Esophagus muscularis mucosa (tissue), 4 donors: ENCODE results near the gene LDHD. TPM values are rescaled to one million over a fixed set of nuclear protein-coding genes. Genes with fewer than 3 reads are reported as not detected.

Experiments
- DNase-seq: peaks from one replicate; pipeline ENCODE4 v3.0.0-alpha.2; 2017; ENCODE audit errors: extremely low spot score
- H3K27ac ChIP-seq, 4 donors: fragments of 200-600 bp; sonication (generic); replicated peaks in 1 of 4; 1 replicate in 3 of 4; 2 replicates in 1 of 4; pipeline ENCODE4 v1.5.1; 2016 to 2019; ENCODE audit warnings: mild to moderate bottlenecking in 1 of 4
- H3K27me3 ChIP-seq, 4 donors: fragments of 200-600 bp; sonication (generic); one replicate each; pipeline versions ENCODE4 v1.5.1 to v1.6.0; 2016 to 2019
- H3K36me3 ChIP-seq, 4 donors: fragments of 200-600 bp; sonication (generic); one replicate each; pipeline ENCODE4 v1.5.1; 2016 to 2019
- H3K4me1 ChIP-seq, 4 donors: fragments of 200-600 bp; sonication (generic); one replicate each; pipeline ENCODE4 v1.5.1; 2016 to 2019
- H3K4me3 ChIP-seq, 4 donors: fragments of 200-600 bp; sonication (generic); 1 replicate in 2 of 4; 2 replicates in 2 of 4; pipeline ENCODE4 v1.5.1; 2016 to 2019; ENCODE audit warnings: mild to moderate bottlenecking in 4 of 4, moderate library complexity in 1 of 4
- H3K9me3 ChIP-seq, 4 donors: fragments of 200-600 bp; sonication (generic); 1 replicate in 3 of 4; 2 replicates in 1 of 4; pipeline ENCODE4 v1.5.1; 2016 to 2019
- CTCF ChIP-seq, 3 experiments: fragments of 200-600 bp in 2 of 3; fragments of 450-650 bp in 1 of 3; sonication (generic) in 2 of 3; IDR thresholded peaks; one replicate each; pipeline ENCODE4 v1.5.1; 2017 to 2019; ENCODE audit warnings: antibody characterized with exemption in 3 of 3, mild to moderate bottlenecking in 2 of 3, moderate library complexity in 1 of 3
- EP300 ChIP-seq: sonication (generic); formaldehyde crosslinking; IDR thresholded peaks from one replicate; pipeline ENCODE4 v1.6.1; 2017; ENCODE audit warnings: antibody characterized with exemption
- POLR2A ChIP-seq: fragments of 450-650 bp; IDR thresholded peaks from one replicate; pipeline ENCODE4 v1.6.1; 2017; ENCODE audit warnings: antibody characterized with exemption, moderate library complexity, mild to moderate bottlenecking, low read depth
- POLR2AphosphoS5 ChIP-seq, 2 donors: sonication (generic); formaldehyde crosslinking; IDR thresholded peaks; one replicate each; pipeline ENCODE4 v1.6.1; 2017; ENCODE audit warnings: antibody characterized with exemption in 2 of 2
- whole genome bisulfite sequencing: methylation state at CpG from one replicate; pipeline ENCODE4 v1.1.5; 2018; 5-methylcytosine and 5-hydroxymethylcytosine counted together
- intact Hi-C: fragments of 100-400 bp; cut with DNase I; formaldehyde crosslinking; loops from one replicate; pipeline ENCODE4 v1.15.1; 2023
- total RNA-seq, 4 donors: library from RNA; depleted of rRNA; stranded (reverse); fragments of >200 nt; gene quantifications; one replicate each; pipeline versions ENCODE4 v1.1.0 to v1.2.1, GENCODE V29; 2016

Gene LDHD
- total RNA-seq, 4 donors from 2014 or later = 6.7 to 13.2 (median 8.7) TPM

- WGBS = 96% methylated on average over 9 of the region's 9 CpGs
- H3K4me3 ChIP-seq = no peak overlapping the region
- no peak overlapping the region for H3K27ac ChIP-seq
- intact Hi-C loops = no loop called here
- H3K9me3 ChIP-seq = no peaks in the 10 kb centered on the region
- DNase-seq = no peak
- TF ChIP-seq POLR2A (no peak), POLR2AphosphoS5 (IDR thresholded peaks at IDR 0.05) (no peak), EP300 (no peak), CTCF (IDR thresholded peaks at IDR 0.05) (no peak)
- H3K4me1 ChIP-seq = peaks cover 61 to 66% (median 62%) of the 10 kb centered on the region in 4 donors
- H3K27me3 ChIP-seq = no peaks in the 10 kb centered on the region
- H3K36me3 ChIP-seq = peaks cover 0 to 6% (median 4%) of the 10 kb centered on the region in 4 donors
These were observed 14.0 kb downstream of the LDHD start for GRCh38 chr16:75102595-75102994.

- no peak for DNase-seq
- 95% methylated on average over 3 of the region's 3 CpGs for WGBS
- TF ChIP-seq CTCF (IDR thresholded peaks at IDR 0.05) (no peak), POLR2A (no peak), POLR2AphosphoS5 (IDR thresholded peaks at IDR 0.05) (no peak), EP300 (no peak)
- Histone ChIP-seq H3K9me3 (no peaks in the 10 kb centered on the region), H3K27me3 (no peaks in the 10 kb centered on the region), H3K4me1 (peaks cover 53 to 66% (median 62%) of the 10 kb centered on the region in 4 donors), H3K27ac (no peak overlapping the region), H3K36me3 (peaks cover 0 to 6% (median 4%) of the 10 kb centered on the region in 4 donors), H3K4me3 (no peak overlapping the region)
- intact Hi-C loops = no loop called here
These were observed 14.9 kb downstream of the LDHD start for GRCh38 chr16:75101635-75102034.

- Histone ChIP-seq H3K4me1 (peaks cover 42 to 61% (median 57%) of the 10 kb centered on the region in 4 donors), H3K9me3 (no peaks in the 10 kb centered on the region), H3K36me3 (peaks cover 0 to 12% (median 5%) of the 10 kb centered on the region in 4 donors), H3K4me3 (no peak overlapping the region), H3K27ac (no peak overlapping the region), H3K27me3 (no peaks in the 10 kb centered on the region)
- 83% methylated on average over 3 of the region's 3 CpGs for WGBS
- no peak for DNase-seq
- intact Hi-C loops = no loop called here
- no peak for TF ChIP-seq POLR2A
- TF ChIP-seq CTCF (IDR thresholded peaks at IDR 0.05) = no peak
- no peak for TF ChIP-seq POLR2AphosphoS5 (IDR thresholded peaks at IDR 0.05)
- no peak for TF ChIP-seq EP300
These were observed 16.0 kb downstream of the LDHD start for GRCh38 chr16:75100603-75100990.

GRCh38 chr16:75099738-75100602, 16.6 kb downstream of the LDHD start:
- H3K4me1 ChIP-seq = peaks cover 36 to 55% (median 51%) of the 10 kb centered on the region in 4 donors
- H3K27ac ChIP-seq = peak overlapping the region in 3 of 4 donors; percentile 27 to 57 (median 46)
- intact Hi-C loops = no loop called here

More at GRCh38 chr16:75099738-75100602, 16.6 kb downstream of the LDHD start:
- peaks cover 0 to 17% (median 12%) of the 10 kb centered on the region in 4 donors for H3K36me3 ChIP-seq
- H3K4me3 ChIP-seq = no peak overlapping the region
- DNase-seq = no peak
- H3K27me3 ChIP-seq = no peaks in the 10 kb centered on the region
- WGBS = 68% methylated on average over 13 of the region's 16 CpGs
- no peak for TF ChIP-seq CTCF (IDR thresholded peaks at IDR 0.05)
- no peak for TF ChIP-seq POLR2A
- no peak for TF ChIP-seq EP300
- TF ChIP-seq POLR2AphosphoS5 (IDR thresholded peaks at IDR 0.05) = no peak
- H3K9me3 ChIP-seq = no peaks in the 10 kb centered on the region
